Loucy (cell line): ENCODE measurements around the gene INSIG2.
"Not testable (repeated sequence)": the region's sequence is repeated elsewhere in the genome, so short reads cannot be mapped to it uniquely, and the experiment has no call there.

Experiments
- CTCF ChIP-seq: fragments of 200-600 bp; sonication (generic); conservative IDR thresholded peaks from 2 replicates; pipeline ENCODE4 v1.5.1; 2014; ENCODE audit warnings: mild to moderate bottlenecking, antibody characterized with exemption, low read length
- EZH2phosphoT487 ChIP-seq: fragments of 200-600 bp; IDR thresholded peaks from 2 replicates; pipeline ENCODE4 v1.6.1; 2018; ENCODE audit warnings: antibody characterized with exemption, mild to moderate bottlenecking, moderate library complexity, borderline replicate concordance

- TF ChIP-seq CTCF, EZH2phosphoT487: not testable (repeated sequence)
These were observed 5.8 kb downstream of the INSIG2 start for GRCh38 chr2:118094102-118094501.
